GM23338 (cell line): ENCODE results near the gene C1orf74.

Experiments
- CREB1 ChIP-seq: fragments of 250-450 bp; sonication (Bioruptor Pico); IDR thresholded peaks from 2 replicates; pipeline ENCODE4 v1.5.0; 2020; ENCODE audit warnings: low read depth, mild to moderate bottlenecking, moderate library complexity
- EZH2 ChIP-seq: fragments of 200-600 bp; sonication (generic); IDR thresholded peaks from one replicate; pipeline ENCODE4 v1.8.0; 2017; ENCODE audit warnings: antibody characterized with exemption, mild to moderate bottlenecking, low read depth; ENCODE audit not compliant: unreplicated experiment
- EZH2phosphoT487 ChIP-seq: fragments of 200-600 bp; sonication (generic); IDR thresholded peaks from one replicate; pipeline ENCODE4 v1.8.1; 2018; ENCODE audit warnings: antibody characterized with exemption; ENCODE audit not compliant: unreplicated experiment
- JUNB ChIP-seq: IDR thresholded peaks from one replicate; pipeline ENCODE4 v1.6.1; 2016; ENCODE audit warnings: antibody characterized with exemption; ENCODE audit not compliant: unreplicated experiment
- NANOG ChIP-seq: IDR thresholded peaks from 2 replicates; pipeline ENCODE4 v1.6.1; 2016; ENCODE audit warnings: antibody characterized with exemption, borderline replicate concordance
- POLR2AphosphoS5 ChIP-seq: IDR thresholded peaks from 2 replicates; pipeline ENCODE4 v1.6.1; 2016; ENCODE audit warnings: antibody characterized with exemption, low read depth
- STAT1 ChIP-seq: IDR thresholded peaks from one replicate; pipeline ENCODE4 v1.6.1; 2016; ENCODE audit warnings: antibody characterized with exemption; ENCODE audit not compliant: unreplicated experiment
- ZNF114 ChIP-seq: fragments of 250-450 bp; sonication (Bioruptor Pico); IDR thresholded peaks from 2 replicates; pipeline ENCODE4 v1.5.0; 2020; ENCODE audit warnings: mild to moderate bottlenecking, moderate library complexity
- ZNF331 ChIP-seq: fragments of 250-450 bp; sonication (Bioruptor Pico); IDR thresholded peaks from 2 replicates; pipeline ENCODE4 v1.5.0; 2020; ENCODE audit warnings: low read depth, mild to moderate bottlenecking, moderate library complexity
- TF ChIP-seq, protein P1 (sequence below), 2 experiments: fragments of 200-600 bp in 1 of 2; sonication (generic) in 1 of 2; conservative IDR thresholded peaks; 2 replicates each; pipeline versions ENCODE4 v1.5.1 to v1.6.1; 2016 to 2017; ENCODE audit warnings: antibody characterized with exemption in 2 of 2, low read depth in 2 of 2, mild to moderate bottlenecking in 2 of 2, moderate library complexity in 1 of 2
- TF ChIP-seq, protein P2 (sequence below): IDR thresholded peaks from one replicate; pipeline ENCODE4 v1.6.1; 2018; ENCODE audit warnings: antibody characterized with exemption; ENCODE audit not compliant: unreplicated experiment
- TF ChIP-seq, protein P3 (sequence below): IDR thresholded peaks from 2 replicates; pipeline ENCODE4 v1.6.1; 2016; ENCODE audit warnings: antibody characterized with exemption
- TF ChIP-seq, protein P4 (sequence below): fragments of 250-450 bp; sonication (Bioruptor Pico); IDR thresholded peaks from 2 replicates; pipeline ENCODE4 v1.5.0; 2020; ENCODE audit warnings: mild to moderate bottlenecking, moderate library complexity

DNA sequence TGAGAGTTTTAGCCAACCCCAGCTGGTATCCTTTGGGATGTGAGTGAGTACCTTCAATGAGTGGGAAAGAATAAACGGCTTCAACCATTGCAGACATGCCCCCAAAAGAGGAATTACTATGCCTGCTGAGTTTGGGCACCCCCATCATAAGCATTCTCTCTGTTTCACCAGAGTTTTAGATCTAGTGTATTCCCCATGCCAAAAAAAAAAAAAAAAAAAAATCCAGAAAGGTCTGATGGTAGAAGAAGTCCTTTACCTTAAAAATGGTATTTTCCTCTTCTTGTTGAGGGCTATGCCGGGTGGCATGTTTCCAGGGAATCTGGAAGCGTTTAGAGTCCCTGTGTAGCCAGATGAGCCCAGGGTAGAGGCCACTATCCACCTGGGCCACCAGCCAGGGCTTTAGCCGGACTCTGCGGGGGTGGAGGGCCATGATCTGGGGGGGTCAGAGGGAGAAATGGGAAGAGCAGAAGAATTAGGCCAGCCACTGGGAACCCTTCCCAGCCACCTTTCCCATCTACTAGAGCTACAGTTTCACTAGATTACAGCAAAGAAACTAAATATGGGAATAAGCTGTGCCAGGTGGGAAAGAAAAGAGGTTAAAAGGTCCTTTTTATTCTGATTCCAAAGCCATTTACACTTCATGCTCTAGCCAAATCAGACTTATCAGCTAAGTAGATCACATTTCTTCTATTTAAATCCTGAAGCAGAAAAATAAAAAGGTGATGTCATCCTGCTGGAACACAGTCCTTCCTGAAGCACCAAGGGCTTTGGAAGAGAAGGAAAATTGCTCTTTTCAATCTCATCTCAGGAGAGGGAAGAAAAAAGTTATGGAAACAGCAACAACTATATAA is 16.9 kb upstream of the C1orf74 start:
- TF ChIP-seq POLR2AphosphoS5 (no peak), NANOG (no peak), ZNF114 (CRISPR knock-in tag) (no peak), CREB1 (CRISPR knock-in tag) (no peak), EZH2phosphoT487 (no peak), JUNB (no peak), EZH2 (no peak), STAT1 (no peak), ZNF331 (no peak)
- TF ChIP-seq, protein P1, sequence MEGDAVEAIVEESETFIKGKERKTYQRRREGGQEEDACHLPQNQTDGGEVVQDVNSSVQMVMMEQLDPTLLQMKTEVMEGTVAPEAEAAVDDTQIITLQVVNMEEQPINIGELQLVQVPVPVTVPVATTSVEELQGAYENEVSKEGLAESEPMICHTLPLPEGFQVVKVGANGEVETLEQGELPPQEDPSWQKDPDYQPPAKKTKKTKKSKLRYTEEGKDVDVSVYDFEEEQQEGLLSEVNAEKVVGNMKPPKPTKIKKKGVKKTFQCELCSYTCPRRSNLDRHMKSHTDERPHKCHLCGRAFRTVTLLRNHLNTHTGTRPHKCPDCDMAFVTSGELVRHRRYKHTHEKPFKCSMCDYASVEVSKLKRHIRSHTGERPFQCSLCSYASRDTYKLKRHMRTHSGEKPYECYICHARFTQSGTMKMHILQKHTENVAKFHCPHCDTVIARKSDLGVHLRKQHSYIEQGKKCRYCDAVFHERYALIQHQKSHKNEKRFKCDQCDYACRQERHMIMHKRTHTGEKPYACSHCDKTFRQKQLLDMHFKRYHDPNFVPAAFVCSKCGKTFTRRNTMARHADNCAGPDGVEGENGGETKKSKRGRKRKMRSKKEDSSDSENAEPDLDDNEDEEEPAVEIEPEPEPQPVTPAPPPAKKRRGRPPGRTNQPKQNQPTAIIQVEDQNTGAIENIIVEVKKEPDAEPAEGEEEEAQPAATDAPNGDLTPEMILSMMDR (conservative IDR thresholded peaks at IDR 0.05; ENCODE audit: low read depth in 2 of 2): no peak
- TF ChIP-seq, protein P2, sequence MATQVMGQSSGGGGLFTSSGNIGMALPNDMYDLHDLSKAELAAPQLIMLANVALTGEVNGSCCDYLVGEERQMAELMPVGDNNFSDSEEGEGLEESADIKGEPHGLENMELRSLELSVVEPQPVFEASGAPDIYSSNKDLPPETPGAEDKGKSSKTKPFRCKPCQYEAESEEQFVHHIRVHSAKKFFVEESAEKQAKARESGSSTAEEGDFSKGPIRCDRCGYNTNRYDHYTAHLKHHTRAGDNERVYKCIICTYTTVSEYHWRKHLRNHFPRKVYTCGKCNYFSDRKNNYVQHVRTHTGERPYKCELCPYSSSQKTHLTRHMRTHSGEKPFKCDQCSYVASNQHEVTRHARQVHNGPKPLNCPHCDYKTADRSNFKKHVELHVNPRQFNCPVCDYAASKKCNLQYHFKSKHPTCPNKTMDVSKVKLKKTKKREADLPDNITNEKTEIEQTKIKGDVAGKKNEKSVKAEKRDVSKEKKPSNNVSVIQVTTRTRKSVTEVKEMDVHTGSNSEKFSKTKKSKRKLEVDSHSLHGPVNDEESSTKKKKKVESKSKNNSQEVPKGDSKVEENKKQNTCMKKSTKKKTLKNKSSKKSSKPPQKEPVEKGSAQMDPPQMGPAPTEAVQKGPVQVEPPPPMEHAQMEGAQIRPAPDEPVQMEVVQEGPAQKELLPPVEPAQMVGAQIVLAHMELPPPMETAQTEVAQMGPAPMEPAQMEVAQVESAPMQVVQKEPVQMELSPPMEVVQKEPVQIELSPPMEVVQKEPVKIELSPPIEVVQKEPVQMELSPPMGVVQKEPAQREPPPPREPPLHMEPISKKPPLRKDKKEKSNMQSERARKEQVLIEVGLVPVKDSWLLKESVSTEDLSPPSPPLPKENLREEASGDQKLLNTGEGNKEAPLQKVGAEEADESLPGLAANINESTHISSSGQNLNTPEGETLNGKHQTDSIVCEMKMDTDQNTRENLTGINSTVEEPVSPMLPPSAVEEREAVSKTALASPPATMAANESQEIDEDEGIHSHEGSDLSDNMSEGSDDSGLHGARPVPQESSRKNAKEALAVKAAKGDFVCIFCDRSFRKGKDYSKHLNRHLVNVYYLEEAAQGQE: no peak
- TF ChIP-seq, protein P3, sequence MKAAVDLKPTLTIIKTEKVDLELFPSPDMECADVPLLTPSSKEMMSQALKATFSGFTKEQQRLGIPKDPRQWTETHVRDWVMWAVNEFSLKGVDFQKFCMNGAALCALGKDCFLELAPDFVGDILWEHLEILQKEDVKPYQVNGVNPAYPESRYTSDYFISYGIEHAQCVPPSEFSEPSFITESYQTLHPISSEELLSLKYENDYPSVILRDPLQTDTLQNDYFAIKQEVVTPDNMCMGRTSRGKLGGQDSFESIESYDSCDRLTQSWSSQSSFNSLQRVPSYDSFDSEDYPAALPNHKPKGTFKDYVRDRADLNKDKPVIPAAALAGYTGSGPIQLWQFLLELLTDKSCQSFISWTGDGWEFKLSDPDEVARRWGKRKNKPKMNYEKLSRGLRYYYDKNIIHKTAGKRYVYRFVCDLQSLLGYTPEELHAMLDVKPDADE: no peak
- TF ChIP-seq, protein P4, sequence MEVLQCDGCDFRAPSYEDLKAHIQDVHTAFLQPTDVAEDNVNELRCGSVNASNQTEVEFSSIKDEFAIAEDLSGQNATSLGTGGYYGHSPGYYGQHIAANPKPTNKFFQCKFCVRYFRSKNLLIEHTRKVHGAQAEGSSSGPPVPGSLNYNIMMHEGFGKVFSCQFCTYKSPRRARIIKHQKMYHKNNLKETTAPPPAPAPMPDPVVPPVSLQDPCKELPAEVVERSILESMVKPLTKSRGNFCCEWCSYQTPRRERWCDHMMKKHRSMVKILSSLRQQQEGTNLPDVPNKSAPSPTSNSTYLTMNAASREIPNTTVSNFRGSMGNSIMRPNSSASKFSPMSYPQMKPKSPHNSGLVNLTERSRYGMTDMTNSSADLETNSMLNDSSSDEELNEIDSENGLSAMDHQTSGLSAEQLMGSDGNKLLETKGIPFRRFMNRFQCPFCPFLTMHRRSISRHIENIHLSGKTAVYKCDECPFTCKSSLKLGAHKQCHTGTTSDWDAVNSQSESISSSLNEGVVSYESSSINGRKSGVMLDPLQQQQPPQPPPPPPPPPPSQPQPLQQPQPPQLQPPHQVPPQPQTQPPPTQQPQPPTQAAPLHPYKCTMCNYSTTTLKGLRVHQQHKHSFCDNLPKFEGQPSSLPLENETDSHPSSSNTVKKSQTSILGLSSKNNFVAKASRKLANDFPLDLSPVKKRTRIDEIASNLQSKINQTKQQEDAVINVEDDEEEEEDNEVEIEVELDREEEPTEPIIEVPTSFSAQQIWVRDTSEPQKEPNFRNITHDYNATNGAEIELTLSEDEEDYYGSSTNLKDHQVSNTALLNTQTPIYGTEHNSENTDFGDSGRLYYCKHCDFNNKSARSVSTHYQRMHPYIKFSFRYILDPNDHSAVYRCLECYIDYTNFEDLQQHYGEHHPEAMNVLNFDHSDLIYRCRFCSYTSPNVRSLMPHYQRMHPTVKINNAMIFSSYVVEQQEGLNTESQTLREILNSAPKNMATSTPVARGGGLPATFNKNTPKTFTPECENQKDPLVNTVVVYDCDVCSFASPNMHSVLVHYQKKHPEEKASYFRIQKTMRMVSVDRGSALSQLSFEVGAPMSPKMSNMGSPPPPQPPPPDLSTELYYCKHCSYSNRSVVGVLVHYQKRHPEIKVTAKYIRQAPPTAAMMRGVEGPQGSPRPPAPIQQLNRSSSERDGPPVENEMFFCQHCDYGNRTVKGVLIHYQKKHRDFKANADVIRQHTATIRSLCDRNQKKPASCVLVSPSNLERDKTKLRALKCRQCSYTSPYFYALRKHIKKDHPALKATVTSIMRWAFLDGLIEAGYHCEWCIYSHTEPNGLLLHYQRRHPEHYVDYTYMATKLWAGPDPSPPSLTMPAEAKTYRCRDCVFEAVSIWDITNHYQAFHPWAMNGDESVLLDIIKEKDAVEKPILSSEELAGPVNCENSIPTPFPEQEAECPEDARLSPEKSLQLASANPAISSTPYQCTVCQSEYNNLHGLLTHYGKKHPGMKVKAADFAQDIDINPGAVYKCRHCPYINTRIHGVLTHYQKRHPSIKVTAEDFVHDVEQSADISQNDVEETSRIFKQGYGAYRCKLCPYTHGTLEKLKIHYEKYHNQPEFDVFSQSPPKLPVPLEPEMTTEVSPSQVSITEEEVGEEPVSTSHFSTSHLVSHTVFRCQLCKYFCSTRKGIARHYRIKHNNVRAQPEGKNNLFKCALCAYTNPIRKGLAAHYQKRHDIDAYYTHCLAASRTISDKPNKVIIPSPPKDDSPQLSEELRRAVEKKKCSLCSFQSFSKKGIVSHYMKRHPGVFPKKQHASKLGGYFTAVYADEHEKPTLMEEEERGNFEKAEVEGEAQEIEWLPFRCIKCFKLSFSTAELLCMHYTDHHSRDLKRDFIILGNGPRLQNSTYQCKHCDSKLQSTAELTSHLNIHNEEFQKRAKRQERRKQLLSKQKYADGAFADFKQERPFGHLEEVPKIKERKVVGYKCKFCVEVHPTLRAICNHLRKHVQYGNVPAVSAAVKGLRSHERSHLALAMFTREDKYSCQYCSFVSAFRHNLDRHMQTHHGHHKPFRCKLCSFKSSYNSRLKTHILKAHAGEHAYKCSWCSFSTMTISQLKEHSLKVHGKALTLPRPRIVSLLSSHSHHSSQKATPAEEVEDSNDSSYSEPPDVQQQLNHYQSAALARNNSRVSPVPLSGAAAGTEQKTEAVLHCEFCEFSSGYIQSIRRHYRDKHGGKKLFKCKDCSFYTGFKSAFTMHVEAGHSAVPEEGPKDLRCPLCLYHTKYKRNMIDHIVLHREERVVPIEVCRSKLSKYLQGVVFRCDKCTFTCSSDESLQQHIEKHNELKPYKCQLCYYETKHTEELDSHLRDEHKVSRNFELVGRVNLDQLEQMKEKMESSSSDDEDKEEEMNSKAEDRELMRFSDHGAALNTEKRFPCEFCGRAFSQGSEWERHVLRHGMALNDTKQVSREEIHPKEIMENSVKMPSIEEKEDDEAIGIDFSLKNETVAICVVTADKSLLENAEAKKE (CRISPR knock-in tag): no peak
